Peyer's patch (tissue), 4 donors: ENCODE results near the gene KLF13.

Experiments
- CTCF ChIP-seq, 6 experiments: fragments of 450-650 bp in 4 of 6; fragments of 200-600 bp in 2 of 6; sonication (generic) in 1 of 6; IDR thresholded peaks; one replicate each; pipeline ENCODE4 v1.5.1; 2017 to 2019; ENCODE audit warnings: antibody characterized with exemption in 6 of 6, mild to moderate bottlenecking in 3 of 6, moderate library complexity in 1 of 6
- POLR2A ChIP-seq, 2 donors: fragments of 450-650 bp; IDR thresholded peaks; one replicate each; pipeline ENCODE4 v1.5.1; 2017; ENCODE audit warnings: antibody characterized with exemption in 2 of 2, mild to moderate bottlenecking in 2 of 2, moderate library complexity in 2 of 2

GRCh38 chr15:31314380-31314779 lies 12.3 kb upstream of the KLF13 start:
- no peak for TF ChIP-seq CTCF (IDR thresholded peaks at IDR 0.05)
- no peak for TF ChIP-seq POLR2A (IDR thresholded peaks at IDR 0.05)
